H9 (cell line): Measurements from ENCODE around the gene PPP2R3C. TPM values are rescaled to one million over a fixed set of nuclear protein-coding genes. Genes with fewer than 3 reads are reported as not detected.
A peak's percentile ranks its signal among the peaks of the same experiment; 100 is the strongest.

Experiments
- DNase-seq: peaks from one replicate; pipeline ENCODE4 v3.0.0-alpha.2; 2017
- H2AFZ ChIP-seq: one replicate; pipeline ENCODE4 v1.6.1; 2013; ENCODE audit warnings: mild to moderate bottlenecking, low read length, control low read depth, moderate library complexity
- H2AK5ac ChIP-seq: 2 replicates; pipeline ENCODE4 v1.6.1; 2013; ENCODE audit warnings: low read length, control low read depth, mixed read lengths; ENCODE audit not compliant: insufficient read length
- H2BK120ac ChIP-seq: one replicate; pipeline ENCODE4 v1.6.1; 2013; ENCODE audit warnings: low read depth, mild to moderate bottlenecking, low read length, control low read depth, inconsistent platforms; ENCODE audit not compliant: poor library complexity, severe bottlenecking
- H2BK12ac ChIP-seq: 2 replicates; pipeline ENCODE4 v1.6.1; 2013; ENCODE audit warnings: low read length, control low read depth, mixed read lengths, low read depth; ENCODE audit not compliant: insufficient read length
- H2BK15ac ChIP-seq: 2 replicates; pipeline ENCODE4 v1.6.1; 2013; ENCODE audit warnings: low read depth, low read length, control low read depth
- H2BK20ac ChIP-seq: one replicate; pipeline ENCODE4 v1.6.1; 2013; ENCODE audit warnings: low read depth, mild to moderate bottlenecking, low read length, control low read depth, inconsistent platforms; ENCODE audit not compliant: poor library complexity, severe bottlenecking
- H2BK5ac ChIP-seq: 2 replicates; pipeline ENCODE4 v1.6.1; 2013; ENCODE audit warnings: low read length, control low read depth, mixed read lengths; ENCODE audit not compliant: insufficient read length
- H3K14ac ChIP-seq: 2 replicates; pipeline ENCODE4 v1.6.1; 2013; ENCODE audit warnings: low read length, control low read depth; ENCODE audit not compliant: insufficient read depth
- H3K18ac ChIP-seq: 2 replicates; pipeline ENCODE4 v1.6.1; 2013; ENCODE audit warnings: low read depth, mild to moderate bottlenecking, mixed read lengths, low read length, control low read depth; ENCODE audit not compliant: insufficient read length
- H3K23ac ChIP-seq: 2 replicates; pipeline ENCODE4 v1.6.1; 2013; ENCODE audit warnings: low read length, control low read depth, mixed read lengths, low read depth; ENCODE audit not compliant: insufficient read length
- H3K23me2 ChIP-seq: 2 replicates; pipeline ENCODE4 v1.6.1; 2013; ENCODE audit warnings: low read depth, mild to moderate bottlenecking, mixed read lengths, low read length, control low read depth; ENCODE audit not compliant: insufficient read length, poor library complexity, severe bottlenecking
- H3K27ac ChIP-seq: 2 replicates; pipeline ENCODE4 v1.5.1; 2013; ENCODE audit warnings: low read length, control low read depth, mixed read lengths, low read depth; ENCODE audit not compliant: insufficient read length
- H3K27me3 ChIP-seq: 2 replicates; pipeline ENCODE4 v1.6.1; 2013; ENCODE audit warnings: low read length, control low read depth, inconsistent platforms; ENCODE audit not compliant: insufficient read depth
- H3K4ac ChIP-seq: 2 replicates; pipeline ENCODE4 v1.6.1; 2013; ENCODE audit warnings: low read depth, mild to moderate bottlenecking, control low read depth, inconsistent platforms, low read length, moderate library complexity
- H3K4me1 ChIP-seq: 2 replicates; pipeline ENCODE4 v1.6.1; 2013; ENCODE audit warnings: low read length, control low read depth, inconsistent platforms; ENCODE audit not compliant: insufficient read depth
- H3K4me2 ChIP-seq: 2 replicates; pipeline ENCODE4 v1.6.1; 2013; ENCODE audit warnings: low read length, control low read depth, mixed read lengths; ENCODE audit not compliant: insufficient read length, insufficient read depth
- H3K56ac ChIP-seq: 2 replicates; pipeline ENCODE4 v1.6.1; 2013; ENCODE audit warnings: low read depth, mild to moderate bottlenecking, mixed read lengths, low read length, control low read depth; ENCODE audit not compliant: insufficient read length
- H3K79me1 ChIP-seq: 2 replicates; pipeline ENCODE4 v1.6.1; 2013; ENCODE audit warnings: low read depth, mild to moderate bottlenecking, moderate library complexity, low read length, control low read depth, inconsistent platforms; ENCODE audit not compliant: insufficient read depth, poor library complexity, severe bottlenecking
- H3K79me2 ChIP-seq: 2 replicates; pipeline ENCODE4 v1.6.1; 2013; ENCODE audit warnings: low read length, control low read depth, inconsistent platforms; ENCODE audit not compliant: insufficient read depth
- H3K9ac ChIP-seq: 2 replicates; pipeline ENCODE4 v1.6.1; 2013; ENCODE audit warnings: low read length, control low read depth, mixed read lengths; ENCODE audit not compliant: insufficient read length; ENCODE audit errors: extremely low read depth
- H3K9me3 ChIP-seq: one replicate; pipeline ENCODE4 v1.6.1; 2013; ENCODE audit warnings: low read depth, low read length, inconsistent platforms; ENCODE audit not compliant: control insufficient read depth
- H3T11ph ChIP-seq: one replicate; pipeline ENCODE4 v1.6.1; 2013; ENCODE audit warnings: mild to moderate bottlenecking, low read length, control low read depth, inconsistent platforms
- H4K20me1 ChIP-seq: one replicate; pipeline ENCODE4 v1.6.1; 2013; ENCODE audit not compliant: control insufficient read depth, insufficient read length, insufficient read depth
- H4K5ac ChIP-seq: 2 replicates; pipeline ENCODE4 v1.6.1; 2013; ENCODE audit warnings: low read depth, mild to moderate bottlenecking, mixed read lengths, low read length, control low read depth; ENCODE audit not compliant: insufficient read length
- H4K8ac ChIP-seq: replicated peaks from 2 replicates; pipeline ENCODE4 v1.6.1; 2013; ENCODE audit warnings: low read length, control low read depth, mixed read lengths, low read depth; ENCODE audit not compliant: insufficient read length
- H4K91ac ChIP-seq: 2 replicates; pipeline ENCODE4 v1.6.1; 2013; ENCODE audit warnings: low read depth, mild to moderate bottlenecking, moderate library complexity, mixed read lengths, low read length, control low read depth; ENCODE audit not compliant: insufficient read length
- H3K27ac Mint-ChIP-seq, 3 experiments: 2 replicates in 2 of 3; 3 replicates in 1 of 3; pipeline ENCODE4 v1.8.0; 2020 to 2021; ENCODE audit warnings: mixed read lengths in 3 of 3, mild to moderate bottlenecking in 1 of 3, moderate library complexity in 1 of 3
- H3K27me3 Mint-ChIP-seq: 2 replicates; pipeline ENCODE4 v1.8.0; 2021; ENCODE audit warnings: low read depth, mild to moderate bottlenecking, moderate library complexity, mixed read lengths
- H3K36me3 Mint-ChIP-seq, 3 experiments: 2 replicates in 2 of 3; 3 replicates in 1 of 3; pipeline ENCODE4 v1.8.0; 2020 to 2021; ENCODE audit warnings: low read depth in 3 of 3, mixed read lengths in 3 of 3; ENCODE audit not compliant: insufficient read depth in 1 of 3
- H3K4me1 Mint-ChIP-seq, 2 experiments: 2 replicates each; pipeline ENCODE4 v1.8.0; 2020; ENCODE audit warnings: mixed read lengths in 2 of 2
- H3K4me3 Mint-ChIP-seq, 2 experiments: 2 replicates in 1 of 2; 3 replicates in 1 of 2; pipeline ENCODE4 v1.8.0; 2020 to 2021; ENCODE audit warnings: mild to moderate bottlenecking in 2 of 2, mixed read lengths in 2 of 2, moderate library complexity in 1 of 2
- H3K9me3 Mint-ChIP-seq, 2 experiments: 2 replicates in 1 of 2; 3 replicates in 1 of 2; pipeline ENCODE4 v1.8.0; 2020; ENCODE audit warnings: mild to moderate bottlenecking in 2 of 2, mixed read lengths in 2 of 2, moderate library complexity in 1 of 2
- CTCF ChIP-seq: fragments of 200-600 bp; sonication (generic); conservative IDR thresholded peaks from 3 replicates; pipeline ENCODE4 v1.8.0; 2021; ENCODE audit warnings: antibody characterized with exemption, mild to moderate bottlenecking
- WGBS: extraction: QIAGEN DNeasy Blood & Tissue Kit; methylation state at CpG from one replicate; pipeline ENCODE4 v1.1.7; 2013; ENCODE audit warnings: missing lambda C conversion rate, low lambda C conversion rate, mixed read lengths; ENCODE audit not compliant: insufficient read length; ENCODE audit errors: extremely low coverage; 5-methylcytosine and 5-hydroxymethylcytosine counted together
- total RNA-seq: library from RNA; stranded (reverse); gene quantifications from 2 replicates; pipeline ENCODE4 v1.2.1, GENCODE V29; 2021

The PPP2R3C gene
- total RNA-seq, 1 experiment from 2014 or later: 51.1 TPM

GRCh38 chr14:35045798-35046047 is 76.1 kb downstream of the PPP2R3C start:
- TF ChIP-seq CTCF: no peak
- Histone ChIP-seq H3K56ac (no peak overlapping the region), H3K9ac (peak overlapping the region; percentile 79), H4K20me1 (no peaks in the 10 kb centered on the region), H3K4ac (no peak overlapping the region), H3K79me1 (no peaks in the 10 kb centered on the region), H3K79me2 (no peaks in the 10 kb centered on the region), H3K18ac (peak overlapping the region; percentile 54), H3K14ac (peak overlapping the region; percentile 65; the same call in 1 of the 2 replicates), H3K4me1 (no peaks in the 10 kb centered on the region; the same call in 1 of the 2 replicates), H3K9me3 (no peaks in the 10 kb centered on the region), H4K5ac (no peak overlapping the region), H3T11ph (no peak overlapping the region), H3K23ac (no peak overlapping the region), H4K91ac (no peak overlapping the region), H3K4me2 (peak overlapping the region; percentile 96), H3K27me3 (no peaks in the 10 kb centered on the region), H2BK20ac (no peak overlapping the region), H2BK5ac (no peak overlapping the region), H2AK5ac (no peak overlapping the region), H2BK15ac (no peak overlapping the region), H3K23me2 (peaks cover 4% of the 10 kb centered on the region), H2AFZ (peak overlapping the region; percentile 96), H4K8ac (no peak overlapping the region), H2BK120ac (no peak overlapping the region), H2BK12ac (no peak overlapping the region), H3K27ac (no peak overlapping the region)
- Mint-ChIP-seq H3K27ac (peak overlapping the region; percentile 82 to 98 (median 94); a peak in 5 of 7 replicates), H3K36me3 (peaks cover 6 to 14% (median 9%) of the 10 kb centered on the region in 3 experiments; a peak in 6 of 7 replicates), H3K4me1 (peaks cover 14 to 17% of the 10 kb centered on the region in 2 experiments), H3K9me3 (no peaks in the 10 kb centered on the region), H3K4me3 (peak overlapping the region; percentile 92 to 95), H3K27me3 (no peaks in the 10 kb centered on the region; the same call in 1 of the 2 replicates)
- no CpG with 5 or more reads among the region's 6 CpGs for WGBS
- no peak for DNase-seq
